WERI-Rb-1 (cell line): Measurements from ENCODE around the gene B4GALT2.
A peak's percentile ranks its signal among the peaks of the same experiment; 100 is the strongest.

ENCODE experiments used
- DNase-seq: peaks from one replicate; pipeline ENCODE4 v3.0.0-alpha.2; 2020
- H3K27ac ChIP-seq: fragments of 250-450 bp; sonication (Bioruptor Pico); 2 replicates; pipeline ENCODE4 v1.5.1; 2020; ENCODE audit warnings: mild to moderate bottlenecking, moderate library complexity
- H3K27me3 ChIP-seq: fragments of 250-450 bp; sonication (Bioruptor Pico); 2 replicates; pipeline ENCODE4 v1.5.1; 2021; ENCODE audit warnings: mild to moderate bottlenecking, low read depth, moderate library complexity; ENCODE audit not compliant: insufficient read depth, severe bottlenecking
- H3K36me3 ChIP-seq: fragments of 250-450 bp; sonication (Bioruptor Pico); 2 replicates; pipeline ENCODE4 v1.5.1; 2020; ENCODE audit warnings: mild to moderate bottlenecking, moderate library complexity
- H3K4me3 ChIP-seq: 2 replicates; pipeline ENCODE4 v1.5.1; 2011; ENCODE audit warnings: low read depth, mild to moderate bottlenecking, control low read depth, low read length
- H3K9me3 ChIP-seq: fragments of 250-450 bp; sonication (Bioruptor Pico); 2 replicates; pipeline ENCODE4 v1.5.1; 2021; ENCODE audit warnings: mild to moderate bottlenecking, moderate library complexity; ENCODE audit not compliant: severe bottlenecking
- TF ChIP-seq, protein P1 (sequence below): IDR thresholded peaks from 2 replicates; pipeline ENCODE4 v1.5.1; 2011; ENCODE audit warnings: low read depth, mild to moderate bottlenecking, control low read depth, inconsistent platforms, low read length

Gene B4GALT2

DNA sequence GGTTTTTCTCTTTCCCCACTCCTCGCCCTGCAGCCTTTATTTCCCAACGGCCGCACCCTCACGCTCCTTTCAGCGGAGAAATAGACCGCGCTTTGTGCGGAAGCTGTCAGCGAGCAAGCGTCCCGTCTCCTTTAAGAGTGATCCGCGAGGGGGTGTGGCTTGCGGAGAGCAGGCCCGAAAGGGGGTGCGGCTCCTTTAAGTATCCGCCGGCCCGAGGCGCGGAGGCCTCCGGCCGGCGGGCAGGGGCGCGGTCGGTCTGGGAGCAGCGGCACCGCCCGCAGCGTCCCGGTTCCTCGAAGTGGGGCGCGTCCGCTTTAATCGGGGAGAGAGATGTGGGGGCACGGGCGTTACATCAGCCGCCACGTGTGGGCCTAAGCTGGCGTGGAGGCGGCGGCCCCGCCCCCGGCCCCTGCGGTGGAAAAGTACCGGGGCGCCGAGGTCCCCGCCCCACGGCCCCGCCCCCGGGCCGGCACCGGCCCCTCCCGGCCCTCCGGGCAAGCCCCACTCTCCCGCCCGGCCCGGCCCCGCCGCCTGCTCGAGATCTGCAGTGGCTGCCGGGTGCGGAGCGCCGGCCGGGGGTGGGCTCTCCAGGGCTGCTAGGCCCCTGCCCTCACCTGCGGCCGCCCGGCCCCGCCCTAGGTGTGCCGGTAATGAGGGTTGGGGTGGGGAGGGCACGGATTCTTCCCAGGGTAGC lies 51.0 kb downstream of the B4GALT2 start:
- DNase-seq: peak; percentile 93
- Histone ChIP-seq H3K27me3 (no peaks in the 10 kb centered on the region), H3K4me3 (peak overlapping the region; percentile 87), H3K27ac (peak overlapping the region; percentile 96), H3K9me3 (no peaks in the 10 kb centered on the region), H3K36me3 (no peaks in the 10 kb centered on the region)
- TF ChIP-seq, protein P1, sequence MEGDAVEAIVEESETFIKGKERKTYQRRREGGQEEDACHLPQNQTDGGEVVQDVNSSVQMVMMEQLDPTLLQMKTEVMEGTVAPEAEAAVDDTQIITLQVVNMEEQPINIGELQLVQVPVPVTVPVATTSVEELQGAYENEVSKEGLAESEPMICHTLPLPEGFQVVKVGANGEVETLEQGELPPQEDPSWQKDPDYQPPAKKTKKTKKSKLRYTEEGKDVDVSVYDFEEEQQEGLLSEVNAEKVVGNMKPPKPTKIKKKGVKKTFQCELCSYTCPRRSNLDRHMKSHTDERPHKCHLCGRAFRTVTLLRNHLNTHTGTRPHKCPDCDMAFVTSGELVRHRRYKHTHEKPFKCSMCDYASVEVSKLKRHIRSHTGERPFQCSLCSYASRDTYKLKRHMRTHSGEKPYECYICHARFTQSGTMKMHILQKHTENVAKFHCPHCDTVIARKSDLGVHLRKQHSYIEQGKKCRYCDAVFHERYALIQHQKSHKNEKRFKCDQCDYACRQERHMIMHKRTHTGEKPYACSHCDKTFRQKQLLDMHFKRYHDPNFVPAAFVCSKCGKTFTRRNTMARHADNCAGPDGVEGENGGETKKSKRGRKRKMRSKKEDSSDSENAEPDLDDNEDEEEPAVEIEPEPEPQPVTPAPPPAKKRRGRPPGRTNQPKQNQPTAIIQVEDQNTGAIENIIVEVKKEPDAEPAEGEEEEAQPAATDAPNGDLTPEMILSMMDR: no peak

- peak overlapping the region; percentile 96 for H3K27ac ChIP-seq
- no peaks in the 10 kb centered on the region for H3K27me3 ChIP-seq
- no peaks in the 10 kb centered on the region for H3K36me3 ChIP-seq
- H3K9me3 ChIP-seq: no peaks in the 10 kb centered on the region
- peak overlapping the region; percentile 87 for H3K4me3 ChIP-seq
- DNase-seq: peak; percentile 64
- TF ChIP-seq, protein P1: peak; percentile 64
Observed at GRCh38 chr1:44030605-44031251, 51.7 kb downstream of the B4GALT2 start.

GRCh38 chr1:44031252-44032169 lies 52.5 kb downstream of the B4GALT2 start, which contains the start of gene SLC6A9:
Gene SLC6A9, minus strand, starts transcription at chr1:44031462. Its CDS starts 7,185 bp downstream, at chr1:44024277.
- peak within 1 kb of the TSS; percentile 87 for H3K4me3 ChIP-seq
- no peaks in the 10 kb centered on the region for H3K9me3 ChIP-seq
- TF ChIP-seq, protein P1: no peak
- no peaks in the 10 kb centered on the region for H3K36me3 ChIP-seq
- DNase-seq: peak; percentile 64
- peak within 1 kb of the TSS; percentile 96 for H3K27ac ChIP-seq
- H3K27me3 ChIP-seq: no peaks in the 10 kb centered on the region

DNA sequence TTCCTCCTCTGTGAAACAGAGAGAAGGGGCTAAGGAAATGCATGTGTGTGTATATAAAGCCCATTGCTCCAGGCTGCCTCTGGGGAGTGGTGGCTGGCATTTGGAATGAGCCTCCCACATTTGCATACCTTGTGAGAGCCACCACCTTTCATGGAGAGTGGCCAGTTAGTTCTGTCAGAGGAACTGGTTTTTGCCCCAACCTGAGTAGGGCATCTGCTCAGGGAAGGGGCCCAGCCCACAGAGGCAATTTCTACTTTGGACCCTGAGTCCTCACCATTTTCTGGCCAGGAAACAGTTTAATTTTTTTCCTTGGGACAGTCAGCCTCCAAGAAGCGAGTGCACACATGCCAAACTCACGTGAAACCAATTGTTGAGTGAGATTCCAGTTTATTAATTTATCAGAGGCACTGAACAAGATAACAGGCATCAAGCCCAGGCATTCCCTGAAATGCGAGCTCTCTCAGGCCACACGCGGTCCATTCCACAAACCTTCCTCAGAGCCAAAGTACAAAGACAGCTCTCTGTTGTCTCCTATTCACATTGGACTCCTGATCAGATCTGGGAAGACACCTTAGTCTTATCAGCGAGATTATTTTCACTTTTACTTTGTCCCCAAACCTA lies 53.3 kb downstream of the B4GALT2 start:
- Histone ChIP-seq H3K9me3 (no peaks in the 10 kb centered on the region), H3K27ac (no peak overlapping the region), H3K36me3 (no peaks in the 10 kb centered on the region), H3K27me3 (no peaks in the 10 kb centered on the region), H3K4me3 (no peak overlapping the region)
- no peak for DNase-seq
- TF ChIP-seq, protein P1: no peak

DNA sequence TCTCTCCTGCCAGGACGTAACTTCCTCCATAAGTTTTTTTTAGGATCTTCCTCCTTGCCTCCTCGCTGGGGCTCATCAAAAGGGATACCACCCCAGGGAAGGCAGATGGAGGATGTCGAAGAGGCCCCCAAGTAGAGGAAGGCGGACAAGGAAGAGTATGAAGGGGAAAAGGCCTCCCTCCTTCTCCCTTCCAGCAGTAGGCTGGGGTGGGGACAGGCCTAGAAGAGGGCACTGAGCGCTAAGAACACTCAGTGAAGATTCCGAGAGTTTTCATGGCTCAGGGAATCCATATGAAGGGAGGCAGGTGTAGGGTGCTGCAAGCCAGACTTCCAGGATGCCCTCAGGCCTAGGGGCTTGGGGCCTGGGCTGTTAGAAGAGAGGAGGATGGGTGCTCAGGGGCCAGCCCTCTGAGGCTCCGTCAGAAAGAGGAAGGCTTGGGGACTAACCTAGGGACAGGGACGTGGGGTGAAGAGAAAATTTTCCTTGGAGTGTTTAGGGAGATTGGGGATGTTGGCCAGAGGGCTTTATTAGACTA lies 54.1 kb downstream of the B4GALT2 start:
- H3K36me3 ChIP-seq: no peaks in the 10 kb centered on the region
- H3K27ac ChIP-seq: no peak overlapping the region
- DNase-seq: no peak
- no peak overlapping the region for H3K4me3 ChIP-seq
- no peaks in the 10 kb centered on the region for H3K9me3 ChIP-seq
- TF ChIP-seq, protein P1: no peak
- no peaks in the 10 kb centered on the region for H3K27me3 ChIP-seq
